Measurements from ENCODE around the gene GPR84. TPM values are rescaled to one million over a fixed set of nuclear protein-coding genes. Genes with fewer than 3 reads are reported as not detected.

Gene GPR84
- total and polyA plus RNA-seq, 2 of the 13 experiments (the other 11 are each of a cell fraction or from before 2014, with no cell fraction given), result not detected

GRCh38 chr12:54387114-54387467, 22.8 kb upstream of the GPR84 start:
- no peak overlapping the region for H3K4me2 ChIP-seq (ENCODE audit: low read depth, low read length)
- no peaks in the 10 kb centered on the region for H3K9me3 ChIP-seq (ENCODE audit: low read length)
- H3K9ac ChIP-seq (ENCODE audit: insufficient read depth, low read depth, low read length), result no peak overlapping the region
- POLR2A ChIA-PET, result no interaction called here
- 76% methylated on average over 3 of the region's 3 CpGs for WGBS (ENCODE audit: low lambda C conversion rate)
- H4K20me1 ChIP-seq (ENCODE audit: insufficient read depth, low read length), result no peaks in the 10 kb centered on the region
- DNase-seq (ENCODE audit: low spot score), result no peak
- intact Hi-C loops (cut with micrococcal nuclease; ENCODE audit: unreplicated experiment), result no loop called here
- H3K79me2 ChIP-seq (ENCODE audit: insufficient read depth, low read length), result no peaks in the 10 kb centered on the region
- H3K27me3 ChIP-seq (ENCODE audit: control insufficient read depth in 1 of 2, insufficient read depth in 2 of 2, low read length in 2 of 2), result peaks cover 2 to 7% of the 10 kb centered on the region in 2 experiments; a peak in 4 of 5 replicates
- H3K4me1 ChIP-seq (ENCODE audit: insufficient read depth, low read length), result peaks cover 33% of the 10 kb centered on the region
- BruUV-seq (replicated peaks), result no TSS peak
- no peak overlapping the region for H2AFZ ChIP-seq (ENCODE audit: low read length)
- no peak for TF ChIP-seq MXD4 (CRISPR knock-in tag; IDR thresholded peaks at IDR 0.05)
- TF ChIP-seq TGIF2 (CRISPR knock-in tag; IDR thresholded peaks at IDR 0.05), result no peak
- TF ChIP-seq RNF2 (conservative IDR thresholded peaks at IDR 0.05; ENCODE audit: low read depth), result no peak
- no peak for TF ChIP-seq SNAPC2 (CRISPR knock-in tag; IDR thresholded peaks at IDR 0.05)
- TF ChIP-seq HNRNPK (IDR thresholded peaks at IDR 0.05; ENCODE audit: low read depth, low read length, poor library complexity, severe bottlenecking), result no peak
- no peak for TF ChIP-seq ZNF770 (CRISPR knock-in tag; IDR thresholded peaks at IDR 0.05)
- TF ChIP-seq ZNF431 (CRISPR knock-in tag; IDR thresholded peaks at IDR 0.05; ENCODE audit: borderline replicate concordance, low read depth), result no peak
- no peak for TF ChIP-seq FOXA1 (IDR thresholded peaks at IDR 0.05)
- no peak for TF ChIP-seq FOXA1 (CRISPR knock-in tag; IDR thresholded peaks at IDR 0.05)
- TF ChIP-seq MYNN (CRISPR knock-in tag; IDR thresholded peaks at IDR 0.05; ENCODE audit: low read depth), result no peak
- TF ChIP-seq POLR2AphosphoS2 (IDR thresholded peaks at IDR 0.05; ENCODE audit: low read depth, low read length), result no peak
- TF ChIP-seq ZBTB42 (CRISPR knock-in tag; IDR thresholded peaks at IDR 0.05), result no peak
- CTCF ChIA-PET (ENCODE audit: low intra/inter-chr PET ratio, low total read pairs), result no interaction called here
- no peak for ATAC-seq
- FAIRE-seq, result no peak
- no peak overlapping the region for H3K27ac ChIP-seq (ENCODE audit: extremely low read length, insufficient read depth, low read length)
- H3K4me3 ChIP-seq (replicated peaks in 1 of 3; ENCODE audit: insufficient read depth in 1 of 3, low read depth in 2 of 3, low read length in 3 of 3), result no peak overlapping the region
- H3K36me3 ChIP-seq (replicated peaks in 1 of 2; ENCODE audit: control insufficient read depth in 1 of 2, insufficient read depth in 2 of 2, low read length in 2 of 2), result no peaks in the 10 kb centered on the region
- in situ Hi-C loops (cut with HindIII; ENCODE audit: extremely low pct_ligation_motif_present, low pct_unique_long_range_greater_than_20kb), result no loop called here
